ENCODE data around the gene MMP24.
"Not testable (repeated sequence)": the region's sequence is repeated elsewhere in the genome, so short reads cannot be mapped to it uniquely, and the experiment has no call there.

The MMP24 gene

GRCh38 chr20:35223941-35224340 lies 2.5 kb upstream of the MMP24 start:
- no peak for DNase-seq

GRCh38 chr20:35224536-35224935 lies 2.0 kb upstream of the MMP24 start:
- DNase-seq: no peak

GRCh38 chr20:35225319-35226125 lies 968 bp upstream of the MMP24 start:
- DNase-seq: no peak

- no peak for DNase-seq
These were observed 593 bp downstream of the MMP24 start for GRCh38 chr20:35226884-35227681.

GRCh38 chr20:35232575-35232974 lies 6.1 kb downstream of the MMP24 start:
- no peak for DNase-seq

GRCh38 chr20:35235881-35236280 lies 9.4 kb downstream of the MMP24 start:
- no peak for DNase-seq

- peak; percentile 12 to 22 for DNase-seq
These were observed 11.0 kb downstream of the MMP24 start for GRCh38 chr20:35237486-35237885.

GRCh38 chr20:35238170-35238569 lies 11.7 kb downstream of the MMP24 start:
- DNase-seq: peak; percentile 98

GRCh38 chr20:35238735-35239134 lies 12.2 kb downstream of the MMP24 start:
- DNase-seq: no peak

- no peak for DNase-seq
These were observed 13.8 kb downstream of the MMP24 start for GRCh38 chr20:35240083-35240810.

- DNase-seq: no peak
These were observed 14.4 kb downstream of the MMP24 start for GRCh38 chr20:35240811-35241293.

- no peak for DNase-seq
These were observed 16.8 kb downstream of the MMP24 start for GRCh38 chr20:35243317-35243716.

GRCh38 chr20:35243986-35244385 lies 17.5 kb downstream of the MMP24 start:
- DNase-seq: no peak

- no peak for DNase-seq
These were observed 20.2 kb downstream of the MMP24 start for GRCh38 chr20:35246723-35247122.

GRCh38 chr20:35248641-35249475 lies 22.4 kb downstream of the MMP24 start:
- no peak for DNase-seq

GRCh38 chr20:35251613-35251940 lies 25.1 kb downstream of the MMP24 start:
- no peak for DNase-seq

- no peak for DNase-seq
These were observed 25.6 kb downstream of the MMP24 start for GRCh38 chr20:35252037-35252461.

- not testable (repeated sequence) for DNase-seq
These were observed 26.1 kb downstream of the MMP24 start for GRCh38 chr20:35252598-35252997.

- no peak for DNase-seq
These were observed 26.5 kb downstream of the MMP24 start for GRCh38 chr20:35253010-35253409.

- no peak for DNase-seq
These were observed 28.0 kb downstream of the MMP24 start for GRCh38 chr20:35254448-35254999.

GRCh38 chr20:35257175-35257909 lies 30.9 kb downstream of the MMP24 start:
- no peak for DNase-seq

All from AML-193 (cell line).